Measurements from ENCODE around the gene C11orf87.

DNA sequence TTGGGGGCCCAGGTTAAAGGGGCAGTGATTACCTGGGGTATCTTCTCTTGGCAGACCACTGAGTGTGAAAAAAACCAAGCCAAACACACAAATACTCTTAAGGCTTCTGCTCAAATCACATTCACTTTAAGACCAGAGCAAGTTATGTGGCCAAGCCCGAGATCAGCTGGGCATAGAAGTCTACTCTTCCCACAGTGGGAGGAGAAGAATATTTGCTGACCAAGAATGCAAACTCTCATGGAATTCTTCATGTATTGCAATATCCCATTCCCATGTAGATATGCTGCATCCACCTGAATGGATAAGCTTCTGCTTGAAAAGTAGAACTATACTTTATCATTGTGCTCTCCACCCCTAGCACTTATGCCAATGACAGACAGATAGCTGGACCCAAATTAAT, 37.1 kb upstream of the C11orf87 start:
- TF ChIP-seq, protein P1, sequence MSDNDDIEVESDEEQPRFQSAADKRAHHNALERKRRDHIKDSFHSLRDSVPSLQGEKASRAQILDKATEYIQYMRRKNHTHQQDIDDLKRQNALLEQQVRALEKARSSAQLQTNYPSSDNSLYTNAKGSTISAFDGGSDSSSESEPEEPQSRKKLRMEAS (IDR thresholded peaks at IDR 0.05; ENCODE audit: low read depth) = no peak
- TF ChIP-seq EP300 (IDR thresholded peaks at IDR 0.05; ENCODE audit: borderline replicate concordance in 1 of 2, low read depth in 1 of 2, low read length in 1 of 2) (no peak), CTCF (IDR thresholded peaks at IDR 0.05) (no peak), GABPA (IDR thresholded peaks at IDR 0.05; ENCODE audit: low read depth) (no peak), FOXJ3 (CRISPR knock-in tag; IDR thresholded peaks at IDR 0.05) (no peak)
